Ascending aorta (tissue), 2 donors: ENCODE measurements around the gene PLEKHG5. TPM values are rescaled to one million over a fixed set of nuclear protein-coding genes. Genes with fewer than 3 reads are reported as not detected.

Experiments used
- DNase-seq, 2 donors: peaks; one replicate each; pipeline ENCODE4 v3.0.0-alpha.2; 2019; ENCODE audit warnings: low spot score in 2 of 2
- H3K27ac ChIP-seq, 2 donors: fragments of 200-600 bp; sonication (generic); one replicate each; pipeline ENCODE4 v1.5.1; 2016 to 2017; ENCODE audit warnings: mild to moderate bottlenecking in 1 of 2
- H3K27me3 ChIP-seq: fragments of 200-600 bp; sonication (generic); one replicate; pipeline ENCODE4 v1.5.1; 2017
- H3K36me3 ChIP-seq, 2 donors: fragments of 200-600 bp; sonication (generic); one replicate each; pipeline ENCODE4 v1.5.1; 2016
- H3K4me1 ChIP-seq, 2 donors: fragments of 200-600 bp; sonication (generic); one replicate each; pipeline ENCODE4 v1.5.1; 2016 to 2017; ENCODE audit warnings: mild to moderate bottlenecking in 1 of 2
- H3K4me3 ChIP-seq, 2 donors: fragments of 200-600 bp; sonication (generic); one replicate each; pipeline ENCODE4 v1.5.1; 2016 to 2017; ENCODE audit warnings: mild to moderate bottlenecking in 1 of 2
- H3K9me3 ChIP-seq, 2 donors: fragments of 200-600 bp; sonication (generic); one replicate each; pipeline ENCODE4 v1.5.1; 2016
- intact Hi-C: fragments of 100-400 bp; cut with DNase I; formaldehyde crosslinking; loops from one replicate; pipeline ENCODE4 v1.15.1; 2023
- total RNA-seq: library from RNA; depleted of rRNA; stranded (reverse); fragments of >200 nt; gene quantifications from one replicate; pipeline ENCODE4 v1.1.0, GENCODE V29; 2016
- TF ChIP-seq, protein P1 (sequence below), 3 experiments: fragments of 200-600 bp in 2 of 3; fragments of 450-650 bp in 1 of 3; sonication (generic) in 2 of 3; IDR thresholded peaks; one replicate each; pipeline ENCODE4 v1.5.1; 2016 to 2019; ENCODE audit warnings: antibody characterized with exemption in 3 of 3, mild to moderate bottlenecking in 1 of 3, moderate library complexity in 1 of 3

Gene PLEKHG5
- total RNA-seq, 1 donor from 2014 or later = 11.4 TPM

DNA sequence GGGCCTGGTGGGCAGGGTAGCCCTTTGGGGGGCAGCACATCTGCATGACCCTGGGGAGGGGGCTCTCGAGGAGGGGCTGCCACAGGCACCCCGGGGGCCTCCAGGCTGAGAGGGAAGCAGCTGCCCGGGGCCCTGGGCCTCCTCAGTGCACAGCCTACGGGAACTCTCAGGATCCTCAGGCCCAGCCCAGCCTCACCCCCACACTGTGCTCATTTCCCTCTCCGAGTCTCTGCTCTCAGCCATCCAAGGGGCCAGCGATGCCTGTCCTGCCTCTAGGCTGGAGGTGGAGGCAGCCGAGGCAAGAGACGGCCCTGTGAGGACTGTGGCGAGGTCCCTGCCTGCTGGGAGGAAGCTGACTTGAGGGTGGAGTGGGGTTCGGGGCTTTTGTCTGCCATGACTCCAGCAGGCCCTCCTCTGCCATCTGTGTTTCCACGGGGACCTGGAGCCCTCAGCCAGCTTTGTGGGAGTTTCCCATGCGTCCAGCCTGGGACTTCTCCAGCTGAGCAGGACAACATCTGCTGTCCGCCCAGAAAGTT is 7.2 kb upstream of the PLEKHG5 start:
- H3K4me1 ChIP-seq = peaks cover 24 to 53% of the 10 kb centered on the region in 2 donors
- TF ChIP-seq, protein P1, sequence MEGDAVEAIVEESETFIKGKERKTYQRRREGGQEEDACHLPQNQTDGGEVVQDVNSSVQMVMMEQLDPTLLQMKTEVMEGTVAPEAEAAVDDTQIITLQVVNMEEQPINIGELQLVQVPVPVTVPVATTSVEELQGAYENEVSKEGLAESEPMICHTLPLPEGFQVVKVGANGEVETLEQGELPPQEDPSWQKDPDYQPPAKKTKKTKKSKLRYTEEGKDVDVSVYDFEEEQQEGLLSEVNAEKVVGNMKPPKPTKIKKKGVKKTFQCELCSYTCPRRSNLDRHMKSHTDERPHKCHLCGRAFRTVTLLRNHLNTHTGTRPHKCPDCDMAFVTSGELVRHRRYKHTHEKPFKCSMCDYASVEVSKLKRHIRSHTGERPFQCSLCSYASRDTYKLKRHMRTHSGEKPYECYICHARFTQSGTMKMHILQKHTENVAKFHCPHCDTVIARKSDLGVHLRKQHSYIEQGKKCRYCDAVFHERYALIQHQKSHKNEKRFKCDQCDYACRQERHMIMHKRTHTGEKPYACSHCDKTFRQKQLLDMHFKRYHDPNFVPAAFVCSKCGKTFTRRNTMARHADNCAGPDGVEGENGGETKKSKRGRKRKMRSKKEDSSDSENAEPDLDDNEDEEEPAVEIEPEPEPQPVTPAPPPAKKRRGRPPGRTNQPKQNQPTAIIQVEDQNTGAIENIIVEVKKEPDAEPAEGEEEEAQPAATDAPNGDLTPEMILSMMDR (IDR thresholded peaks at IDR 0.05) = no peak
- DNase-seq = no peak
- no peak overlapping the region for H3K4me3 ChIP-seq
- no peaks in the 10 kb centered on the region for H3K27me3 ChIP-seq
- no peaks in the 10 kb centered on the region for H3K36me3 ChIP-seq
- H3K9me3 ChIP-seq = no peaks in the 10 kb centered on the region
- H3K27ac ChIP-seq = peak overlapping the region; percentile 5 to 48
- intact Hi-C loops = no loop called here

GRCh38 chr1:6497867-6498575 is 6.6 kb upstream of the PLEKHG5 start:
- no peaks in the 10 kb centered on the region for H3K27me3 ChIP-seq
- H3K36me3 ChIP-seq = no peaks in the 10 kb centered on the region
- H3K27ac ChIP-seq = peak overlapping the region; percentile 33 to 48
- no peaks in the 10 kb centered on the region for H3K9me3 ChIP-seq
- H3K4me3 ChIP-seq = peak overlapping the region; percentile 66 to 86
- peaks cover 24 to 51% of the 10 kb centered on the region in 2 donors for H3K4me1 ChIP-seq
- TF ChIP-seq, protein P1 (IDR thresholded peaks at IDR 0.05) = no peak
- DNase-seq = no peak
- intact Hi-C loops = no loop called here

- peak in 1 of 2 donors; percentile 75 for DNase-seq
- Histone ChIP-seq H3K36me3 (no peaks in the 10 kb centered on the region), H3K27me3 (no peaks in the 10 kb centered on the region), H3K27ac (peak overlapping the region; percentile 58 to 59), H3K4me3 (peak overlapping the region; percentile 66 to 86), H3K4me1 (peaks cover 18 to 45% of the 10 kb centered on the region in 2 donors), H3K9me3 (no peaks in the 10 kb centered on the region)
- intact Hi-C loops = no loop called here
- TF ChIP-seq, protein P1 (IDR thresholded peaks at IDR 0.05) = no peak
Measured at GRCh38 chr1:6497215-6497866, 5.9 kb upstream of the PLEKHG5 start.

GRCh38 chr1:6496890-6497214 is 5.4 kb upstream of the PLEKHG5 start:
- no peak for DNase-seq
- H3K9me3 ChIP-seq = no peaks in the 10 kb centered on the region
- H3K36me3 ChIP-seq = no peaks in the 10 kb centered on the region
- peaks cover 15 to 40% of the 10 kb centered on the region in 2 donors for H3K4me1 ChIP-seq
- intact Hi-C loops = no loop called here
- H3K27me3 ChIP-seq = no peaks in the 10 kb centered on the region
- peak overlapping the region; percentile 58 to 59 for H3K27ac ChIP-seq
- peak overlapping the region; percentile 66 to 86 for H3K4me3 ChIP-seq
- TF ChIP-seq, protein P1 (IDR thresholded peaks at IDR 0.05) = no peak

DNA sequence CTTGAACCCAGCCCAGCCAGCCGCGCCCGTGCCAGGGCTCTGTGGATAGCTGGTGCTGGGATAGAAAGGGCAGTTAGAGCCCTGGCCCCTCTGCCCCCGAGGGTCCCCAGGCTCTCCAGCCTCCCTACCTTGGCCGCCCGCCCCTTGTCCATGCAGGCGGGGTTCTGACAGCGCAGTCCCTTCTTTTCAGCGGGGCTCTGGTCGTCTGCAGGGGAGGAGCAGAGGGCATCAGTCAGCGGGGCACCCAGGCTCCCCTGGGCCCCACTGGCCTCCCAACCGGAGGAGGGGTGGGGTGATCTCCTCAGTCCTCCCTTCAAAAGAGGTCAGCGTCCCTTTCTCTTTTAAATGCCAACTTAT is 4.9 kb upstream of the PLEKHG5 start:
- Histone ChIP-seq H3K27me3 (no peaks in the 10 kb centered on the region), H3K9me3 (no peaks in the 10 kb centered on the region), H3K27ac (peak overlapping the region; percentile 58 to 59), H3K4me3 (peak overlapping the region; percentile 66 to 86), H3K4me1 (peaks cover 10 to 35% of the 10 kb centered on the region in 2 donors), H3K36me3 (no peaks in the 10 kb centered on the region)
- no peak for DNase-seq
- intact Hi-C loops = no loop called here
- TF ChIP-seq, protein P1 (IDR thresholded peaks at IDR 0.05) = no peak
